Neural crest cell (in vitro differentiated cells): Measurements from ENCODE around the gene ACO2. TPM values are rescaled to one million over a fixed set of nuclear protein-coding genes. Genes with fewer than 3 reads are reported as not detected.
"Not testable (repeated sequence)": the region's sequence is repeated elsewhere in the genome, so short reads cannot be mapped to it uniquely, and the experiment has no call there.

Experiments used
- DNase-seq: peaks from one replicate; pipeline ENCODE4 v3.0.0; 2021; ENCODE audit warnings: low read depth, mixed read lengths, low spot score
- H3K27ac Mint-ChIP-seq: one replicate; pipeline ENCODE4 v1.8.0; 2021; ENCODE audit warnings: mild to moderate bottlenecking, mixed read lengths; ENCODE audit not compliant: unreplicated experiment
- H3K27me3 Mint-ChIP-seq: 2 replicates; pipeline ENCODE4 v1.8.0; 2021; ENCODE audit warnings: low read depth, mild to moderate bottlenecking, mixed read lengths
- H3K36me3 Mint-ChIP-seq: 2 replicates; pipeline ENCODE4 v1.8.0; 2021; ENCODE audit warnings: low read depth, mild to moderate bottlenecking, mixed read lengths
- H3K4me1 Mint-ChIP-seq: 2 replicates; pipeline ENCODE4 v1.8.0; 2021; ENCODE audit warnings: mixed read lengths
- H3K4me3 Mint-ChIP-seq: one replicate; pipeline ENCODE4 v1.8.0; 2021; ENCODE audit warnings: mild to moderate bottlenecking, mixed read lengths
- H3K9me3 Mint-ChIP-seq: 2 replicates; pipeline ENCODE4 v1.8.0; 2021; ENCODE audit warnings: mixed read lengths
- total RNA-seq: library from RNA; stranded (reverse); gene quantifications from 2 replicates; pipeline ENCODE4 v1.2.1, GENCODE V29; 2021
- TF ChIP-seq, protein P1 (sequence below): fragments of 200-600 bp; sonication (generic); conservative IDR thresholded peaks from 2 replicates; pipeline ENCODE4 v1.5.0; 2021; ENCODE audit warnings: antibody characterized with exemption, mild to moderate bottlenecking

Gene ACO2
- total RNA-seq, 1 donor from 2014 or later = 80.6 TPM

DNA sequence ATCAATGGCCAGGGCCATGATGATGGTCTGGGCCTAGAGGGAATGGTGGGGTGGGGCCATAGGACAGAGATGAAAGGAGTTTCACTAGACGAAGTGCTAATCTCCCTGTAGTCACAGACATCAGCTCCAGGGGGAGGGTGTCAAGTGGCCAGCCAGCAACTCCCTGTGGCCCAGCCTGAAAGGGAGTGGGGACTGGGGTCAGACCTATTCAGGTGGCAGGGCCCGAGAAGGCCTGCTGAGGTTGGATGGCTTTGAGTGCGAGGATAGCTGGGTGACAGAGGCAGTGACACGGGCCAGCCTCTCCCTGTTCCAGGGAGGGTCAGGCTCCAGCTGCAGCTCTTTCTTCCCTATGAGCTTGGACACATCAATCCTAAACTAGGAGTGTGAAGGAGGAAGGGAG is 33.4 kb upstream of the ACO2 start:
- no peak for DNase-seq
- peaks cover 5% of the 10 kb centered on the region for H3K4me1 Mint-ChIP-seq
- H3K9me3 Mint-ChIP-seq = no peaks in the 10 kb centered on the region
- H3K4me3 Mint-ChIP-seq = peak overlapping the region; percentile 61
- TF ChIP-seq, protein P1, sequence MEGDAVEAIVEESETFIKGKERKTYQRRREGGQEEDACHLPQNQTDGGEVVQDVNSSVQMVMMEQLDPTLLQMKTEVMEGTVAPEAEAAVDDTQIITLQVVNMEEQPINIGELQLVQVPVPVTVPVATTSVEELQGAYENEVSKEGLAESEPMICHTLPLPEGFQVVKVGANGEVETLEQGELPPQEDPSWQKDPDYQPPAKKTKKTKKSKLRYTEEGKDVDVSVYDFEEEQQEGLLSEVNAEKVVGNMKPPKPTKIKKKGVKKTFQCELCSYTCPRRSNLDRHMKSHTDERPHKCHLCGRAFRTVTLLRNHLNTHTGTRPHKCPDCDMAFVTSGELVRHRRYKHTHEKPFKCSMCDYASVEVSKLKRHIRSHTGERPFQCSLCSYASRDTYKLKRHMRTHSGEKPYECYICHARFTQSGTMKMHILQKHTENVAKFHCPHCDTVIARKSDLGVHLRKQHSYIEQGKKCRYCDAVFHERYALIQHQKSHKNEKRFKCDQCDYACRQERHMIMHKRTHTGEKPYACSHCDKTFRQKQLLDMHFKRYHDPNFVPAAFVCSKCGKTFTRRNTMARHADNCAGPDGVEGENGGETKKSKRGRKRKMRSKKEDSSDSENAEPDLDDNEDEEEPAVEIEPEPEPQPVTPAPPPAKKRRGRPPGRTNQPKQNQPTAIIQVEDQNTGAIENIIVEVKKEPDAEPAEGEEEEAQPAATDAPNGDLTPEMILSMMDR = no peak
- peaks cover 21% of the 10 kb centered on the region for H3K36me3 Mint-ChIP-seq
- no peaks in the 10 kb centered on the region for H3K27me3 Mint-ChIP-seq
- no peak overlapping the region for H3K27ac Mint-ChIP-seq

DNA sequence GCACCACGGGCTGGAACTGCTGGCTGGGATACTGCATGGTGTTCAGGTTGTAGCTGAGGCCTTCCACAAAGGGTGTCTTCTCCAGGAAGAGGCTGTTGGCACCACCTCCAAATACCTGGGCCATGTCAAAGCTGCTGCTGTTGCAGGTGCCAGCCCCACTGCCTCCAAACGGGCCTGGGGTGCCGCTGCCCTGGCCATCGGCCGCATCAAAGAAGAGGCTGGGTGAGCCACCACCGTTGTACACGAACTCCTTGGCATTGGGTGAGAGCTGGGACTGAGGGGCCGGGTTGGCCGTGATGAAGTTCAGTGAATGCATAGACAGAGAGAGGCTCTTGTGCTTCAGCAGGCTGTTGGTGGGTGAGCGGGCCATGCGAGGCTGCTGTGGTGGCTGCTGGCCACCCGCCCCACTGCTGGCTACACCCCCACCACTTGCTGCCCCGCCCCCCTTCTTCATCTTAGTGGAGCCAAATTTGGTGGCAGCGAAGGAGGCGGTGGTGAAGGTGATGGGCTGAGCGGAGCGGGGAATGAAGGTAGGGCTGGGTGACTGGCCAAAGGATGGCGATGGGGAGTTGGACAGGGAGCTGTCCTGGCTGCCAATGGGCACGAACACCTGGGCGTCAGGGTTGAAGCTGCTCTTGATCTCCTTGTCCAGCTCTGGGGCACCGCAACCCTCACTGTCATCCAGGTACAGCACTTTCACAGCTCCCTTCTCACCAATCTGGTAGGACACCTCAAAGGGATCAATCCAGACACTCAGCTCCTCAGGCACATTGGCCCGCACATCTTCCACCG is 32.4 kb upstream of the ACO2 start:
- Mint-ChIP-seq H3K4me3 (no peak overlapping the region), H3K4me1 (peaks cover 5% of the 10 kb centered on the region), H3K27me3 (no peaks in the 10 kb centered on the region), H3K36me3 (peaks cover 17% of the 10 kb centered on the region), H3K9me3 (no peaks in the 10 kb centered on the region), H3K27ac (peak overlapping the region; percentile 67)
- no peak for DNase-seq
- TF ChIP-seq, protein P1 = no peak

DNA sequence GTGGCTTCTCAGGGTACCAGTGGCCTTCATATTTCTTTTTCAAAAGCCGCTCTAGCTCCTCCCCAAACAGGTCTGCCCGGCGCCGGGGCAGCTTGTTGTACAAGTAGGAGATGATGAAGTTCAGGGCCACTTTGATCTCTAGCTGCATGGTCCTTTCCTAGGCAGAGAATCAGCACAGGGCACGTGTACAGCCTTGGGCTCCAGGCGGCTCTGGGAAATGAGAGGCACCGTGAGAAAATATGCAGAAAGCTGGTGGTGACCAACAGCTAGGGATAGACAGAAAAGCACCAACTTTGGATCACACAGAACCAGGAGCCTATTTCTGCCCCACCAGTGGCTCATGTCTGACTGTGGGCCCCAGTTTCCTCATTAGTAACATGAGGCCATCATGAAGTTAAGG is 31.7 kb upstream of the ACO2 start:
- H3K4me1 Mint-ChIP-seq = peaks cover 8% of the 10 kb centered on the region
- DNase-seq = no peak
- no peaks in the 10 kb centered on the region for H3K9me3 Mint-ChIP-seq
- TF ChIP-seq, protein P1 = no peak
- H3K4me3 Mint-ChIP-seq = no peak overlapping the region
- no peaks in the 10 kb centered on the region for H3K27me3 Mint-ChIP-seq
- peaks cover 13% of the 10 kb centered on the region for H3K36me3 Mint-ChIP-seq
- no peak overlapping the region for H3K27ac Mint-ChIP-seq

DNA sequence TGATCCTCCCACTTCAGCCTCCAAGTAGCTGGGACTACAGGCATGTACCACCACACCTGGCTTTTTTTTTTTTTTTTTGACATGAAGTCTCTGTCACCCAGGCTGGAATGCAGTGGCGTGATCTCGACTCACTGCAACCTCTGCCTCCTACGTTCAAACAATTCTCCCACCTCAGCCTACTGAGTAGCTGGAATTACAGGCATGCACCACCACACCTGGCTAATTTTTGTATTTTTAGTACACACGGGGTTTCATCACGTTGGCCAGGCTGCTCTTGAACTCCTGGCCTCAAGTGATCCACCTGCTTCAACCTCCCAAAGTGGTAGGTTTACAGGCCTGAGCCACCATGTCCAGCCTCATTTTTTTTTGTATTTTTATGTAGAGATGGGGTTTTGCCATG is 28.4 kb upstream of the ACO2 start:
- not testable (repeated sequence) for H3K9me3 Mint-ChIP-seq, DNase-seq, H3K27ac Mint-ChIP-seq, H3K4me3 Mint-ChIP-seq, H3K36me3 Mint-ChIP-seq
- H3K4me1 Mint-ChIP-seq = peaks cover 32% of the 10 kb centered on the region
- H3K27me3 Mint-ChIP-seq = peaks cover 12% of the 10 kb centered on the region

DNA sequence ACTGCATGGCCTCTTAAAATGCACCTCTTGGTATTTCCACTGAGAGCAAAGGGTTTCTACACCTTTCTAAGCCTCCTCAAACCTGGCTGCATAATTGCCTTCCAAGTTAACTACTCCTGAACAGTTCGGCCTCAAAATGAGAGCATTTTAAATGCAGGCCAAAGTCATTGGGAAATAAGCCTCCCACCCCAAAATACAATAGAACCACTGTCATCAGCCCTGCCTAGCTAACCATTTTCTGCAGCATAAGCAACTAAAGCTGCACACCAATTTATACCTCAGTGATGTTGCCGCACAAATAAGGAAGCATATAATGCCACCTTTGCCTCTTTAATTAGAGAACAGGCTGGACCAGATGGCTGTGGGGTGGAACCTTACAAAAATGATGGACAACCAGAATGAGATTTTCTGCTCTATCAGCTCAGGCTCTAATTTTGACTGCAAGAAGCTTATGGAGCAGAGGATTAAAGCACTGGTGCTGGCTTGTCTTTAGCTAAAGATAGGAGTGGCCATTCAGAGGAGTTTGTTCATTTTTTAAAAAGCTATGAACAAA is 26.6 kb upstream of the ACO2 start:
- peak overlapping the region; percentile 79 for H3K4me3 Mint-ChIP-seq
- TF ChIP-seq, protein P1 = no peak
- no peak overlapping the region for H3K27ac Mint-ChIP-seq
- no peak for DNase-seq
- peaks cover 17% of the 10 kb centered on the region for H3K27me3 Mint-ChIP-seq
- H3K4me1 Mint-ChIP-seq = peaks cover 32% of the 10 kb centered on the region
- H3K9me3 Mint-ChIP-seq = no peaks in the 10 kb centered on the region
- peaks cover 4% of the 10 kb centered on the region for H3K36me3 Mint-ChIP-seq
